Prostate gland (tissue), 2 donors: ENCODE results near the gene UNC13C. TPM values are rescaled to one million over a fixed set of nuclear protein-coding genes. Genes with fewer than 3 reads are reported as not detected.

Source experiments
- DNase-seq: peaks from one replicate; pipeline ENCODE4 v3.0.0-alpha.2; 2019; ENCODE audit warnings: low spot score
- H3K27ac ChIP-seq, 2 donors: fragments of 200-600 bp; sonication (generic); 2 replicates each; pipeline ENCODE4 v1.5.1; 2017 to 2019
- H3K27me3 ChIP-seq: fragments of 200-600 bp; sonication (generic); replicated peaks from 2 replicates; pipeline ENCODE4 v1.5.1; 2019; ENCODE audit not compliant: insufficient read depth
- H3K36me3 ChIP-seq, 2 donors: fragments of 200-600 bp; sonication (generic); 1 replicate in 1 of 2; 2 replicates in 1 of 2; pipeline versions ENCODE4 v1.5.1 to v1.8.1; 2017 to 2019
- H3K4me1 ChIP-seq: fragments of 200-600 bp; sonication (generic); replicated peaks from 2 replicates; pipeline ENCODE4 v1.5.1; 2019
- H3K4me3 ChIP-seq, 2 donors: fragments of 200-600 bp; sonication (generic); 2 replicates each; pipeline ENCODE4 v1.5.1; 2017 to 2019
- H3K9me3 ChIP-seq: fragments of 200-600 bp; sonication (generic); 2 replicates; pipeline ENCODE4 v1.5.1; 2017
- CTCF ChIP-seq, 4 experiments: fragments of 200-600 bp in 2 of 4; fragments of 450-650 bp in 2 of 4; sonication (generic) in 2 of 4; IDR thresholded peaks; 1 replicate in 3 of 4; 2 replicates in 1 of 4; pipeline ENCODE4 v1.5.1; 2016 to 2019; ENCODE audit warnings: antibody characterized with exemption in 4 of 4, mild to moderate bottlenecking in 2 of 4, moderate library complexity in 2 of 4
- POLR2A ChIP-seq: fragments of 450-650 bp; IDR thresholded peaks from one replicate; pipeline ENCODE4 v1.6.1; 2016; ENCODE audit warnings: antibody characterized with exemption, mild to moderate bottlenecking
- POLR2AphosphoS5 ChIP-seq: sonication (generic); formaldehyde crosslinking; IDR thresholded peaks from one replicate; pipeline ENCODE4 v1.6.1; 2017; ENCODE audit warnings: antibody characterized with exemption
- WGBS: methylation state at CpG from one replicate; pipeline ENCODE4 v1.1.5; 2018; 5-methylcytosine and 5-hydroxymethylcytosine counted together
- intact Hi-C: fragments of 100-400 bp; cut with DNase I; formaldehyde crosslinking; loops from one replicate; pipeline ENCODE4 v1.14.2; 2022
- total RNA-seq, 2 donors: library from RNA; depleted of rRNA; stranded (reverse); fragments of >200 nt; gene quantifications; one replicate each; pipeline ENCODE4 v1.1.0, GENCODE V29; 2016

The UNC13C gene
- total RNA-seq, 2 donors from 2014 or later, result 3.6 TPM; not detected in 1

DNA sequence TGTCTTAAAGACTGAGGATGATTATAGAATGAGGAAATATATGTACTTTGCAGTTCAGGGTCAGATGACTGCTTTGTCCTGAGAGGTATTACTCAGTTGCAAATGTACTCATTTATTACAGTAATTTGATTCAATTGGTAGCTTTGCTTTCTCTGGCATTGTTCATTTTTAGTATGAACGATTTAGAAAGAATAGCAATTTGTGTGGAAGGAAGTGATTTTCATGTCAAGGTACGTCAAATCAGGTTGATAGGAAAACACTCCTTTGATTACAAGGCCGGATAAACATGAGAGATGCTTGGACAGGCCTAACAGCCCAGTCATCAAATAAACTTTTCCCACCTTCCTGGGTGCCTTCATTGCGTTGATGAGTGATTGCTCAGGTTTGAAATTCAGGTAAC, 53.8 kb downstream of the UNC13C start:
- WGBS, result 86% methylated on average over 4 of the region's 4 CpGs
- TF ChIP-seq CTCF (IDR thresholded peaks at IDR 0.05), result no peak
- no peak for TF ChIP-seq POLR2AphosphoS5
- no peak for TF ChIP-seq POLR2A

GRCh38 chr15:54033356-54033860, 55.2 kb downstream of the UNC13C start:
- 40% methylated on average over 3 of the region's 3 CpGs for WGBS
- intact Hi-C loops, result no loop called here

More for the DNA sequence above, 53.8 kb downstream of the UNC13C start:
- no peaks in the 10 kb centered on the region for H3K36me3 ChIP-seq
- H3K4me3 ChIP-seq, result no peak overlapping the region
- H3K27ac ChIP-seq, result no peak overlapping the region
- no peaks in the 10 kb centered on the region for H3K4me1 ChIP-seq
- no peaks in the 10 kb centered on the region for H3K27me3 ChIP-seq
- no peak for DNase-seq
- intact Hi-C loops, result no loop called here
- no peaks in the 10 kb centered on the region for H3K9me3 ChIP-seq

DNA sequence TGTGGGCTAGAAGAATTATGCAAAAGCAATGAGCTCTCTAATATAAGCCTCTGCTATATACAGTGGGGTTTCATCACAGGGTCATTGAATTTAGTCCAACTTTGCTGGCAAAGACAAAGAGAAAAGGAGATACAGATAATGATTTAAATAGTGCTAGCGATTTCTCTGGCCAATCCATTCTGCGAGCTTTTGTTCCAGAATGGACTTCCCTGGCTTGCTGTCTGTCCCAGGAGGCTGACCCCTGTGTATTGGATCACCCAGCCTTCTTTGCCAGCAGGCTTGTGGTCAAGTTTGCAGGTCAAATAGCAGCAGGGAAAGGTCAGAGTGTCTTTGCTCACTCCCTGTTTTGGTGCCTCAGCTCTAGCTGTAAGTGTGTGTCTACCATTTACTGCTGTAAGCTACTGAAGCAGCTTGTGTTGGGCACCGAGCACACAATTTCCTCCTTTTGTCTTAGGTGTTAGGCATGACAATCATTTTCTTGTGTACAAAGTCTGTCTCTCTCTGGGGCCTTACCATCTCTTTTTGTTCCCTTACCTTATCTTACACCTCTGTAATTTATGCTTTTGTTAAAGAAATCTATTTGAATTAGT, 55.7 kb downstream of the UNC13C start:
- 55% methylated on average over 3 of the region's 3 CpGs for WGBS
- Histone ChIP-seq H3K4me3 (no peak overlapping the region), H3K4me1 (no peaks in the 10 kb centered on the region), H3K27me3 (no peaks in the 10 kb centered on the region), H3K9me3 (no peaks in the 10 kb centered on the region), H3K27ac (no peak overlapping the region), H3K36me3 (no peaks in the 10 kb centered on the region)
- TF ChIP-seq POLR2A, result no peak
- TF ChIP-seq POLR2AphosphoS5, result no peak
- no peak for TF ChIP-seq CTCF (IDR thresholded peaks at IDR 0.05)
- DNase-seq, result no peak
- intact Hi-C loops, result no loop called here

More at GRCh38 chr15:54033356-54033860, 55.2 kb downstream of the UNC13C start:
- TF ChIP-seq POLR2AphosphoS5 (no peak), POLR2A (no peak), CTCF (IDR thresholded peaks at IDR 0.05) (no peak)
- no peak for DNase-seq
- Histone ChIP-seq H3K27me3 (no peaks in the 10 kb centered on the region), H3K4me3 (no peak overlapping the region), H3K36me3 (no peaks in the 10 kb centered on the region), H3K4me1 (no peaks in the 10 kb centered on the region), H3K9me3 (no peaks in the 10 kb centered on the region), H3K27ac (no peak overlapping the region)

DNA sequence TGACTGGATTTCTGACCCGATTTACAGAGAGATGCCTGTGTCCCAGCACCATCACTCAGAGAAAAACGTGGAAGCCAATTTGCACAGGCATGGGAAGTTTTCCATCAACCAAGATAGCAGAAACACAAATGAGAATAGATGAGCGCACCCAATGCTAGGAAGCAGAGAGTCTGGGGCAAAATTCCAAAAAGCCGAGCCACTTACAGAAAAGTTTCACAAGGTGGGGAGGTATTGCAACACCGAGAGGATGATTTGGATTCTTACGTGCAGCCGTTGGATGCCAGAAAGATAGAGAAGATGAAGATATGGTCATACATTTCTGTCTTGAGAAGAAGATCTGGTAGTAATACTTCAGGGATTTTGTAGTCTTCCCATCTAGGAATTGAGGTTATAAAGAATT, 57.4 kb downstream of the UNC13C start:
- Histone ChIP-seq H3K4me1 (no peaks in the 10 kb centered on the region), H3K4me3 (no peak overlapping the region), H3K9me3 (no peaks in the 10 kb centered on the region), H3K27ac (no peak overlapping the region), H3K27me3 (no peaks in the 10 kb centered on the region), H3K36me3 (no peaks in the 10 kb centered on the region)
- intact Hi-C loops, result no loop called here
- no peak for TF ChIP-seq POLR2AphosphoS5
- TF ChIP-seq POLR2A, result no peak
- no peak for TF ChIP-seq CTCF (IDR thresholded peaks at IDR 0.05)
- 91% methylated on average over 7 of the region's 7 CpGs for WGBS
- no peak for DNase-seq

DNA sequence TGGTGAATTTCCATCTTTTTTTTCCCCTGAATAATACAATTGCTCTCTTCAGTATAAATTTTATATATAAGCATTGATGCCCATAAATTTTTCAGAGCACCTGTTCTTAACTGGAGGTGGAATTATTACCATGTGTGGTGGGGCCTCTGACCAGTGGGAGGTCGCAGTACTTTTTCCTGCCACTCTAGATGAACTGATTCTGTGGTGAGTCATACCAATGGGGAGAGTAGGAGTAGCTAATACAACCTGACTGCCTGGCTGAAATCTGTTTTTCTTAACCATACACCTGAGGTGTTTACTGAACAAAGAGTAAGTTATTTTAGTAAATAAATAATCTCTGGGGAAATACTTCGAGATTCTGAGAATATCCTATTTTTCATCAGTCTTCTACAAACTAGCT, 67.2 kb downstream of the UNC13C start:
- Histone ChIP-seq H3K4me3 (no peak overlapping the region), H3K9me3 (no peaks in the 10 kb centered on the region), H3K27me3 (no peaks in the 10 kb centered on the region), H3K36me3 (no peaks in the 10 kb centered on the region), H3K27ac (no peak overlapping the region), H3K4me1 (no peaks in the 10 kb centered on the region)
- 49% methylated on average over 2 of the region's 2 CpGs for WGBS
- DNase-seq, result no peak
- TF ChIP-seq POLR2A, result no peak
- no peak for TF ChIP-seq POLR2AphosphoS5
- TF ChIP-seq CTCF (IDR thresholded peaks at IDR 0.05), result no peak
- intact Hi-C loops, result no loop called here
